B cell (primary cell): Measurements from ENCODE around the gene MFSD8.

ENCODE experiments used
- CTCF ChIP-seq: fragments of 200-600 bp; IDR thresholded peaks from one replicate; pipeline ENCODE4 v1.8.0; 2022; ENCODE audit warnings: antibody characterized with exemption, mild to moderate bottlenecking
- EZH2 ChIP-seq: IDR thresholded peaks from 2 replicates; pipeline ENCODE4 v1.6.1; 2012; ENCODE audit warnings: borderline replicate concordance, low read depth, mild to moderate bottlenecking, moderate library complexity, low read length; ENCODE audit not compliant: insufficient read depth, poor library complexity, severe bottlenecking

GRCh38 chr4:127997534-127998388 is 32.8 kb upstream of the MFSD8 start:
- TF ChIP-seq CTCF (peak; percentile 59), EZH2 (no peak)
